Stomach (tissue), 4 donors: ENCODE results near the gene SPINK5.

Source experiments
- POLR2A ChIP-seq, 4 donors: fragments of 450-650 bp; IDR thresholded peaks; one replicate each; pipeline ENCODE4 v1.6.1; 2016; ENCODE audit warnings: antibody characterized with exemption in 4 of 4, control low read depth in 2 of 4, mild to moderate bottlenecking in 1 of 4, moderate library complexity in 1 of 4
- TF ChIP-seq, protein P1 (sequence below), 7 experiments: fragments of 450-650 bp in 4 of 7; fragments of 200-600 bp in 3 of 7; sonication (generic) in 3 of 7; IDR thresholded peaks; one replicate each; pipeline ENCODE4 v1.5.1; 2016 to 2019; ENCODE audit warnings: antibody characterized with exemption in 7 of 7, control low read depth in 2 of 7, mild to moderate bottlenecking in 1 of 7

DNA sequence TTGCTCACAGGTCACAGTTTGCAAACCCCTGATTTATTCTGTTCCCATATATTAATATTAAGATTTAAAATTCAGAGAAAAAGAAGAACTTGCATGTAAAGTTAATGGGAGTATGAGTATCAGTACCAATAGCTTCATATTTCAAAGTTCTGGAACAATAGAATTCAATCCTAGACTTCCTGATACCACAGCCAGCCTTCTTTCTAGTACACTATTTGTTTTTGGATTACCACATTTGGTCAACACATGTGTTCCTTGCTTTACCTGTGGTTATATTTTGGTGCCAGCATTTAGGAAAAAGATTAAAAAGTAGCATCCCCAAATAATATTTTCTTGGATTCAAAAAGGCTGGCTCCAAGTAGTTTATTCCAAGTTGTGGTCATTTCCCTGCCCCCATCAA, 49.5 kb downstream of the SPINK5 start:
- TF ChIP-seq, protein P1, sequence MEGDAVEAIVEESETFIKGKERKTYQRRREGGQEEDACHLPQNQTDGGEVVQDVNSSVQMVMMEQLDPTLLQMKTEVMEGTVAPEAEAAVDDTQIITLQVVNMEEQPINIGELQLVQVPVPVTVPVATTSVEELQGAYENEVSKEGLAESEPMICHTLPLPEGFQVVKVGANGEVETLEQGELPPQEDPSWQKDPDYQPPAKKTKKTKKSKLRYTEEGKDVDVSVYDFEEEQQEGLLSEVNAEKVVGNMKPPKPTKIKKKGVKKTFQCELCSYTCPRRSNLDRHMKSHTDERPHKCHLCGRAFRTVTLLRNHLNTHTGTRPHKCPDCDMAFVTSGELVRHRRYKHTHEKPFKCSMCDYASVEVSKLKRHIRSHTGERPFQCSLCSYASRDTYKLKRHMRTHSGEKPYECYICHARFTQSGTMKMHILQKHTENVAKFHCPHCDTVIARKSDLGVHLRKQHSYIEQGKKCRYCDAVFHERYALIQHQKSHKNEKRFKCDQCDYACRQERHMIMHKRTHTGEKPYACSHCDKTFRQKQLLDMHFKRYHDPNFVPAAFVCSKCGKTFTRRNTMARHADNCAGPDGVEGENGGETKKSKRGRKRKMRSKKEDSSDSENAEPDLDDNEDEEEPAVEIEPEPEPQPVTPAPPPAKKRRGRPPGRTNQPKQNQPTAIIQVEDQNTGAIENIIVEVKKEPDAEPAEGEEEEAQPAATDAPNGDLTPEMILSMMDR (IDR thresholded peaks at IDR 0.05) = no peak
- no peak for TF ChIP-seq POLR2A (IDR thresholded peaks at IDR 0.05)
